H9 (cell line): ENCODE measurements around the gene COL4A4. TPM values are rescaled to one million over a fixed set of nuclear protein-coding genes. Genes with fewer than 3 reads are reported as not detected.

ENCODE experiments used
- DNase-seq: peaks from one replicate; pipeline ENCODE4 v3.0.0-alpha.2; 2017
- H2AFZ ChIP-seq: one replicate; pipeline ENCODE4 v1.6.1; 2013; ENCODE audit warnings: mild to moderate bottlenecking, low read length, control low read depth, moderate library complexity
- H2AK5ac ChIP-seq: 2 replicates; pipeline ENCODE4 v1.6.1; 2013; ENCODE audit warnings: low read length, control low read depth, mixed read lengths; ENCODE audit not compliant: insufficient read length
- H2BK120ac ChIP-seq: one replicate; pipeline ENCODE4 v1.6.1; 2013; ENCODE audit warnings: low read depth, mild to moderate bottlenecking, low read length, control low read depth, inconsistent platforms; ENCODE audit not compliant: poor library complexity, severe bottlenecking
- H2BK12ac ChIP-seq: 2 replicates; pipeline ENCODE4 v1.6.1; 2013; ENCODE audit warnings: low read length, control low read depth, mixed read lengths, low read depth; ENCODE audit not compliant: insufficient read length
- H2BK15ac ChIP-seq: 2 replicates; pipeline ENCODE4 v1.6.1; 2013; ENCODE audit warnings: low read depth, low read length, control low read depth
- H2BK20ac ChIP-seq: one replicate; pipeline ENCODE4 v1.6.1; 2013; ENCODE audit warnings: low read depth, mild to moderate bottlenecking, low read length, control low read depth, inconsistent platforms; ENCODE audit not compliant: poor library complexity, severe bottlenecking
- H2BK5ac ChIP-seq: 2 replicates; pipeline ENCODE4 v1.6.1; 2013; ENCODE audit warnings: low read length, control low read depth, mixed read lengths; ENCODE audit not compliant: insufficient read length
- H3K14ac ChIP-seq: 2 replicates; pipeline ENCODE4 v1.6.1; 2013; ENCODE audit warnings: low read length, control low read depth; ENCODE audit not compliant: insufficient read depth
- H3K18ac ChIP-seq: 2 replicates; pipeline ENCODE4 v1.6.1; 2013; ENCODE audit warnings: low read depth, mild to moderate bottlenecking, mixed read lengths, low read length, control low read depth; ENCODE audit not compliant: insufficient read length
- H3K23ac ChIP-seq: 2 replicates; pipeline ENCODE4 v1.6.1; 2013; ENCODE audit warnings: low read length, control low read depth, mixed read lengths, low read depth; ENCODE audit not compliant: insufficient read length
- H3K23me2 ChIP-seq: 2 replicates; pipeline ENCODE4 v1.6.1; 2013; ENCODE audit warnings: low read depth, mild to moderate bottlenecking, mixed read lengths, low read length, control low read depth; ENCODE audit not compliant: insufficient read length, poor library complexity, severe bottlenecking
- H3K27ac ChIP-seq: 2 replicates; pipeline ENCODE4 v1.5.1; 2013; ENCODE audit warnings: low read length, control low read depth, mixed read lengths, low read depth; ENCODE audit not compliant: insufficient read length
- H3K27me3 ChIP-seq: 2 replicates; pipeline ENCODE4 v1.6.1; 2013; ENCODE audit warnings: low read length, control low read depth, inconsistent platforms; ENCODE audit not compliant: insufficient read depth
- H3K4ac ChIP-seq: 2 replicates; pipeline ENCODE4 v1.6.1; 2013; ENCODE audit warnings: low read depth, mild to moderate bottlenecking, control low read depth, inconsistent platforms, low read length, moderate library complexity
- H3K4me1 ChIP-seq: 2 replicates; pipeline ENCODE4 v1.6.1; 2013; ENCODE audit warnings: low read length, control low read depth, inconsistent platforms; ENCODE audit not compliant: insufficient read depth
- H3K4me2 ChIP-seq: 2 replicates; pipeline ENCODE4 v1.6.1; 2013; ENCODE audit warnings: low read length, control low read depth, mixed read lengths; ENCODE audit not compliant: insufficient read length, insufficient read depth
- H3K56ac ChIP-seq: 2 replicates; pipeline ENCODE4 v1.6.1; 2013; ENCODE audit warnings: low read depth, mild to moderate bottlenecking, mixed read lengths, low read length, control low read depth; ENCODE audit not compliant: insufficient read length
- H3K79me1 ChIP-seq: 2 replicates; pipeline ENCODE4 v1.6.1; 2013; ENCODE audit warnings: low read depth, mild to moderate bottlenecking, moderate library complexity, low read length, control low read depth, inconsistent platforms; ENCODE audit not compliant: insufficient read depth, poor library complexity, severe bottlenecking
- H3K79me2 ChIP-seq: 2 replicates; pipeline ENCODE4 v1.6.1; 2013; ENCODE audit warnings: low read length, control low read depth, inconsistent platforms; ENCODE audit not compliant: insufficient read depth
- H3K9ac ChIP-seq: 2 replicates; pipeline ENCODE4 v1.6.1; 2013; ENCODE audit warnings: low read length, control low read depth, mixed read lengths; ENCODE audit not compliant: insufficient read length; ENCODE audit errors: extremely low read depth
- H3K9me3 ChIP-seq: one replicate; pipeline ENCODE4 v1.6.1; 2013; ENCODE audit warnings: low read depth, low read length, inconsistent platforms; ENCODE audit not compliant: control insufficient read depth
- H3T11ph ChIP-seq: one replicate; pipeline ENCODE4 v1.6.1; 2013; ENCODE audit warnings: mild to moderate bottlenecking, low read length, control low read depth, inconsistent platforms
- H4K20me1 ChIP-seq: one replicate; pipeline ENCODE4 v1.6.1; 2013; ENCODE audit not compliant: control insufficient read depth, insufficient read length, insufficient read depth
- H4K5ac ChIP-seq: 2 replicates; pipeline ENCODE4 v1.6.1; 2013; ENCODE audit warnings: low read depth, mild to moderate bottlenecking, mixed read lengths, low read length, control low read depth; ENCODE audit not compliant: insufficient read length
- H4K8ac ChIP-seq: replicated peaks from 2 replicates; pipeline ENCODE4 v1.6.1; 2013; ENCODE audit warnings: low read length, control low read depth, mixed read lengths, low read depth; ENCODE audit not compliant: insufficient read length
- H4K91ac ChIP-seq: 2 replicates; pipeline ENCODE4 v1.6.1; 2013; ENCODE audit warnings: low read depth, mild to moderate bottlenecking, moderate library complexity, mixed read lengths, low read length, control low read depth; ENCODE audit not compliant: insufficient read length
- H3K27ac Mint-ChIP-seq, 3 experiments: 2 replicates in 2 of 3; 3 replicates in 1 of 3; pipeline ENCODE4 v1.8.0; 2020 to 2021; ENCODE audit warnings: mixed read lengths in 3 of 3, mild to moderate bottlenecking in 1 of 3, moderate library complexity in 1 of 3
- H3K27me3 Mint-ChIP-seq: 2 replicates; pipeline ENCODE4 v1.8.0; 2021; ENCODE audit warnings: low read depth, mild to moderate bottlenecking, moderate library complexity, mixed read lengths
- H3K36me3 Mint-ChIP-seq, 3 experiments: 2 replicates in 2 of 3; 3 replicates in 1 of 3; pipeline ENCODE4 v1.8.0; 2020 to 2021; ENCODE audit warnings: low read depth in 3 of 3, mixed read lengths in 3 of 3; ENCODE audit not compliant: insufficient read depth in 1 of 3
- H3K4me1 Mint-ChIP-seq, 2 experiments: 2 replicates each; pipeline ENCODE4 v1.8.0; 2020; ENCODE audit warnings: mixed read lengths in 2 of 2
- H3K4me3 Mint-ChIP-seq, 2 experiments: 2 replicates in 1 of 2; 3 replicates in 1 of 2; pipeline ENCODE4 v1.8.0; 2020 to 2021; ENCODE audit warnings: mild to moderate bottlenecking in 2 of 2, mixed read lengths in 2 of 2, moderate library complexity in 1 of 2
- H3K9me3 Mint-ChIP-seq, 2 experiments: 2 replicates in 1 of 2; 3 replicates in 1 of 2; pipeline ENCODE4 v1.8.0; 2020; ENCODE audit warnings: mild to moderate bottlenecking in 2 of 2, mixed read lengths in 2 of 2, moderate library complexity in 1 of 2
- CTCF ChIP-seq: fragments of 200-600 bp; sonication (generic); conservative IDR thresholded peaks from 3 replicates; pipeline ENCODE4 v1.8.0; 2021; ENCODE audit warnings: antibody characterized with exemption, mild to moderate bottlenecking
- WGBS: extraction: QIAGEN DNeasy Blood & Tissue Kit; methylation state at CpG from one replicate; pipeline ENCODE4 v1.1.7; 2013; ENCODE audit warnings: missing lambda C conversion rate, low lambda C conversion rate, mixed read lengths; ENCODE audit not compliant: insufficient read length; ENCODE audit errors: extremely low coverage; 5-methylcytosine and 5-hydroxymethylcytosine counted together
- total RNA-seq: library from RNA; stranded (reverse); gene quantifications from 2 replicates; pipeline ENCODE4 v1.2.1, GENCODE V29; 2021

COL4A4 gene
- total RNA-seq, 1 experiment from 2014 or later: 0.92 TPM

GRCh38 chr2:226994775-226995174, 169.2 kb downstream of the COL4A4 start:
- Histone ChIP-seq H2AFZ (no peak overlapping the region), H3K14ac (no peak overlapping the region), H3K27me3 (no peaks in the 10 kb centered on the region), H3K4me1 (peaks cover 2% of the 10 kb centered on the region; the same call in 1 of the 2 replicates), H3K9me3 (no peaks in the 10 kb centered on the region), H3K18ac (no peak overlapping the region), H4K91ac (no peak overlapping the region), H2BK12ac (no peak overlapping the region), H2BK120ac (no peak overlapping the region), H3K23ac (no peak overlapping the region), H4K20me1 (no peaks in the 10 kb centered on the region), H2BK5ac (no peak overlapping the region), H3K4ac (no peak overlapping the region), H3K79me2 (no peaks in the 10 kb centered on the region), H3K23me2 (no peaks in the 10 kb centered on the region), H4K8ac (no peak overlapping the region), H3K27ac (no peak overlapping the region), H3K79me1 (no peaks in the 10 kb centered on the region), H2BK20ac (no peak overlapping the region), H3T11ph (no peak overlapping the region), H3K56ac (no peak overlapping the region), H4K5ac (no peak overlapping the region), H3K4me2 (no peak overlapping the region), H2BK15ac (no peak overlapping the region), H2AK5ac (no peak overlapping the region), H3K9ac (no peak overlapping the region)
- Mint-ChIP-seq H3K4me3 (no peak overlapping the region), H3K4me1 (no peaks in the 10 kb centered on the region), H3K36me3 (peaks cover 1 to 18% (median 6%) of the 10 kb centered on the region in 3 experiments; a peak in 5 of 7 replicates), H3K9me3 (no peaks in the 10 kb centered on the region), H3K27me3 (no peaks in the 10 kb centered on the region), H3K27ac (no peak overlapping the region)
- no peak for DNase-seq
- peak; percentile 53 for TF ChIP-seq CTCF
- WGBS: no CpG with 5 or more reads among the region's 4 CpGs
